GM19468 (cell line): ENCODE measurements around the gene RAB11FIP2.
"Not testable (repeated sequence)": the region's sequence is repeated elsewhere in the genome, so short reads cannot be mapped to it uniquely, and the experiment has no call there.

Experiments used
- ATAC-seq: cut with Tn5 transposase; IDR thresholded peaks from one replicate; pipeline ENCODE4 v1.9.1; 2021; ENCODE audit warnings: mild to moderate bottlenecking, moderate library complexity, moderate number of reproducible peaks; ENCODE audit not compliant: unreplicated experiment; ENCODE audit errors: extremely low read depth

The RAB11FIP2 gene

GRCh38 chr10:118046395-118047156 is at the start of gene RAB11FIP2:
RAB11FIP2 (minus strand) TSS chr10:118046941; CDS start chr10:118046163, 778 bp downstream.
- peak; percentile 89 for ATAC-seq

GRCh38 chr10:118096022-118096421 is 49.3 kb upstream of the RAB11FIP2 start:
- no peak for ATAC-seq

GRCh38 chr10:118092209-118092608 is 45.5 kb upstream of the RAB11FIP2 start:
- ATAC-seq = no peak

- no peak for ATAC-seq
These were observed 34.1 kb upstream of the RAB11FIP2 start for GRCh38 chr10:118080817-118081216.

- ATAC-seq = no peak
These were observed 30.0 kb upstream of the RAB11FIP2 start for GRCh38 chr10:118076705-118077104.

GRCh38 chr10:118072840-118073239 is 26.1 kb upstream of the RAB11FIP2 start:
- no peak for ATAC-seq

GRCh38 chr10:118067389-118067788 is 20.6 kb upstream of the RAB11FIP2 start:
- ATAC-seq = not testable (repeated sequence)

GRCh38 chr10:118062798-118063238 is 16.1 kb upstream of the RAB11FIP2 start:
- no peak for ATAC-seq

GRCh38 chr10:118058371-118058770 is 11.6 kb upstream of the RAB11FIP2 start:
- no peak for ATAC-seq

GRCh38 chr10:118057361-118057760 is 10.6 kb upstream of the RAB11FIP2 start:
- ATAC-seq = no peak

GRCh38 chr10:118054383-118054782 is 7.6 kb upstream of the RAB11FIP2 start:
- no peak for ATAC-seq

GRCh38 chr10:118052816-118053215 is 6.1 kb upstream of the RAB11FIP2 start:
- ATAC-seq = no peak

GRCh38 chr10:118047880-118048279 is 1.1 kb upstream of the RAB11FIP2 start:
- no peak for ATAC-seq

GRCh38 chr10:118047157-118047719 is 497 bp upstream of the RAB11FIP2 start:
- ATAC-seq = no peak

GRCh38 chr10:118045837-118046394 is 825 bp downstream of the RAB11FIP2 start:
- ATAC-seq = no peak

GRCh38 chr10:118045158-118045836 is 1.4 kb downstream of the RAB11FIP2 start:
- no peak for ATAC-seq

- ATAC-seq = no peak
These were observed 3.9 kb downstream of the RAB11FIP2 start for GRCh38 chr10:118042827-118043242.

- ATAC-seq = no peak
These were observed 4.4 kb downstream of the RAB11FIP2 start for GRCh38 chr10:118042336-118042735.

GRCh38 chr10:118041316-118041715 is 5.4 kb downstream of the RAB11FIP2 start:
- no peak for ATAC-seq

- no peak for ATAC-seq
These were observed 10.4 kb downstream of the RAB11FIP2 start for GRCh38 chr10:118036281-118036875.
